Fibroblast of the aortic adventitia (primary cell): ENCODE results near the gene FAM98C. TPM values are rescaled to one million over a fixed set of nuclear protein-coding genes. Genes with fewer than 3 reads are reported as not detected.
A peak's percentile ranks its signal among the peaks of the same experiment; 100 is the strongest.

Experiments used
- DNase-seq: peaks from one replicate; pipeline ENCODE4 v3.0.0-alpha.2; 2010; ENCODE audit warnings: low read depth
- H3K4me3 ChIP-seq: 2 replicates; pipeline ENCODE4 v1.5.1; 2011; ENCODE audit warnings: low read depth, mild to moderate bottlenecking, control low read depth, low read length, moderate library complexity
- CTCF ChIP-seq: IDR thresholded peaks from 2 replicates; pipeline ENCODE4 v1.5.1; 2011; ENCODE audit warnings: mild to moderate bottlenecking, low read length, control low read depth, inconsistent platforms; ENCODE audit not compliant: insufficient read depth
- total RNA-seq: library from RNA; depleted of rRNA; stranded (reverse); fragments of >200 nt; gene quantifications from 2 replicates; pipeline ENCODE4 v1.2.3, GENCODE V29; 2012; ENCODE audit warnings: low replicate concordance

FAM98C gene
- total RNA-seq, 1 donor = 11.9 TPM

GRCh38 chr19:38394488-38394887 is 8.4 kb upstream of the FAM98C start:
- TF ChIP-seq CTCF = no peak
- H3K4me3 ChIP-seq = no peak overlapping the region
- DNase-seq = no peak

GRCh38 chr19:38395381-38396114 is 7.3 kb upstream of the FAM98C start:
- no peak for DNase-seq
- no peak for TF ChIP-seq CTCF
- no peak overlapping the region for H3K4me3 ChIP-seq

GRCh38 chr19:38399081-38399480 is 3.8 kb upstream of the FAM98C start:
- no peak for DNase-seq
- no peak for TF ChIP-seq CTCF
- H3K4me3 ChIP-seq = no peak overlapping the region

- H3K4me3 ChIP-seq = no peak overlapping the region
- DNase-seq = no peak
These were observed 3.4 kb upstream of the FAM98C start for GRCh38 chr19:38399537-38399936.

DNA sequence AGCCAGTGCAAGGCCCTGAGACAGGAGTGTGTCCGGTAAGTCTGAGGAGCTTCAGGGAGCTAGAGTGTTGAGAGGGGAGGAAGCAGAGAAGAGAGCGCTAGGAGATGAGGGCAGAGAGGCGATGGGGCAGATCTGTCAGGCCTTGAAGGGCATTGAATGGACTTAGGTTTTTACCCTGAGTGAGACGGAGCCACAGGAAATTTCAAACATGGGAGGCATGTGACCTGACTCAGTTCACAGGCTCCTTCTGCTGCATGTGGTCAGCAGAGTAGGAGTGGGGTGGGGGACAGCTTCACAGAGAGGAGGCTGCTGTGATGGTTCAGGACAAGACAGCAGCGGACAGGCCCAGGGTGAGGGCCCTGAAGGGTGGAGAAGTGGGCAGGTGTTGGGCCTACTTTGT is 2.5 kb upstream of the FAM98C start:
- no peak for TF ChIP-seq CTCF
- no peak for DNase-seq

More at GRCh38 chr19:38399537-38399936, 3.4 kb upstream of the FAM98C start:
- TF ChIP-seq CTCF = no peak

GRCh38 chr19:38401148-38401547 is 1.7 kb upstream of the FAM98C start:
- TF ChIP-seq CTCF = no peak
- DNase-seq = no peak
- H3K4me3 ChIP-seq = no peak overlapping the region

More for the DNA sequence above, 2.5 kb upstream of the FAM98C start:
- H3K4me3 ChIP-seq = no peak overlapping the region

- no peak for DNase-seq
- no peak for TF ChIP-seq CTCF
These were observed 298 bp upstream of the FAM98C start for GRCh38 chr19:38402623-38402966.

More at GRCh38 chr19:38402623-38402966, 298 bp upstream of the FAM98C start:
- H3K4me3 ChIP-seq = peak overlapping the region; percentile 62
